ENCODE data around the gene MEN1. TPM values are rescaled to one million over a fixed set of nuclear protein-coding genes. Genes with fewer than 3 reads are reported as not detected.

MEN1 gene
- total and polyA plus RNA-seq, 2 of the 13 experiments (the other 11 are each of a cell fraction or from before 2014, with no cell fraction given) = 20.5 to 27.3 TPM

DNA sequence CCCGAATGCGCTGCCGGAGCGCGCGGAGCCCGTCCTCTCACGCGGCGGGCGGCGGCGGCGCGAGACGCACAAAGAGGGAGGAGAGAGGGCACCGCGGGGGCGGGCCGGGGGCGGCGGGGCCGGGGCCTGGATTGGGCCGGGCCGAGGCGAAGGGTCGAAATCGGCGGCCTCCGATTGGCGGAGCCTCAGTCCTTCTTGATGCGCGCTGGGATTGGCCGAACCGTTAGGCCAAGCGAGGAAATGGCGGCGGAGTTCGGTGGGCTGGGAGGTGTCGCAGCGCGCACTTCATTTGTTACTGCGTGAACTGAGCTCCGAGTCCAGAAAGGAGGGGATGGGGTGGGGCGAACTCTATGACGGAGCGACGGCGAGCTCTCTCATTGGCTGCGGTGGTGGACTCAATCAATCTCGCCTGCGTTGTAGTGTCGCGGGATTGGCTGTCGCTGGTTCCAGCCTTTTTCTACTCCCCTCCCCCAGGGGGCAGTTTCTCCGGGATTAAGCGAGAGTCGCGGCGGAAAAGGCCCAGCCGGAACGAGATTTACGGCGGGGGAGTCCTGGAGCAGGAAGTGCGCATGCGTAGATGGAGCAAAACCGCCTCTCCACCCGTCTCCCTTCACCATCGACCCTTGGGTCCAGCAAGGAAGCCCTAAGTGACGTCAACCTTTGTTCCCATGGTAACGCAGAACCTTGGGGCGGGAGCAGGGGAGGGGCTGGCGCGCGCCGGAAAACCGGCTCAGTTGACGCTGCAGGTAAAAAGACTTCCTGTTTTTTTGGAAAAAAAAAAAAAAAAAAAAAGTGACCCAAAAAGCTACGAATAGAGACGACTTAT lies 31.7 kb downstream of the MEN1 start, which contains the start of gene SF1 (continued):
- TF ChIP-seq, protein P1, sequence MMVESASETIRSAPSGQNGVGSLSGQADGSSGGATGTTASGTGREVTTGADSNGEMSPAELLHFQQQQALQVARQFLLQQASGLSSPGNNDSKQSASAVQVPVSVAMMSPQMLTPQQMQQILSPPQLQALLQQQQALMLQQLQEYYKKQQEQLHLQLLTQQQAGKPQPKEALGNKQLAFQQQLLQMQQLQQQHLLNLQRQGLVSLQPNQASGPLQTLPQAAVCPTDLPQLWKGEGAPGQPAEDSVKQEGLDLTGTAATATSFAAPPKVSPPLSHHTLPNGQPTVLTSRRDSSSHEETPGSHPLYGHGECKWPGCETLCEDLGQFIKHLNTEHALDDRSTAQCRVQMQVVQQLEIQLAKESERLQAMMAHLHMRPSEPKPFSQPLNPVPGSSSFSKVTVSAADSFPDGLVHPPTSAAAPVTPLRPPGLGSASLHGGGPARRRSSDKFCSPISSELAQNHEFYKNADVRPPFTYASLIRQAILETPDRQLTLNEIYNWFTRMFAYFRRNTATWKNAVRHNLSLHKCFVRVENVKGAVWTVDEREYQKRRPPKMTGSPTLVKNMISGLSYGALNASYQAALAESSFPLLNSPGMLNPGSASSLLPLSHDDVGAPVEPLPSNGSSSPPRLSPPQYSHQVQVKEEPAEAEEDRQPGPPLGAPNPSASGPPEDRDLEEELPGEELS (CRISPR knock-in tag; IDR thresholded peaks at IDR 0.05) = no peak; the same call in 1 of the 2 replicates
- TF ChIP-seq, protein P2, sequence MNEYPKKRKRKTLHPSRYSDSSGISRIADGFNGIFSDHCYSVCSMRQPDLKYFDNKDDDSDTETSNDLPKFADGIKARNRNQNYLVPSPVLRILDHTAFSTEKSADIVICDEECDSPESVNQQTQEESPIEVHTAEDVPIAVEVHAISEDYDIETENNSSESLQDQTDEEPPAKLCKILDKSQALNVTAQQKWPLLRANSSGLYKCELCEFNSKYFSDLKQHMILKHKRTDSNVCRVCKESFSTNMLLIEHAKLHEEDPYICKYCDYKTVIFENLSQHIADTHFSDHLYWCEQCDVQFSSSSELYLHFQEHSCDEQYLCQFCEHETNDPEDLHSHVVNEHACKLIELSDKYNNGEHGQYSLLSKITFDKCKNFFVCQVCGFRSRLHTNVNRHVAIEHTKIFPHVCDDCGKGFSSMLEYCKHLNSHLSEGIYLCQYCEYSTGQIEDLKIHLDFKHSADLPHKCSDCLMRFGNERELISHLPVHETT (CRISPR knock-in tag; conservative IDR thresholded peaks at IDR 0.05) = peak; percentile 81
- TF ChIP-seq ZNF3 (CRISPR knock-in tag; IDR thresholded peaks at IDR 0.05) = no peak
- TF ChIP-seq ZNF343 (CRISPR knock-in tag; IDR thresholded peaks at IDR 0.05) = no peak
- TF ChIP-seq, protein P3, sequence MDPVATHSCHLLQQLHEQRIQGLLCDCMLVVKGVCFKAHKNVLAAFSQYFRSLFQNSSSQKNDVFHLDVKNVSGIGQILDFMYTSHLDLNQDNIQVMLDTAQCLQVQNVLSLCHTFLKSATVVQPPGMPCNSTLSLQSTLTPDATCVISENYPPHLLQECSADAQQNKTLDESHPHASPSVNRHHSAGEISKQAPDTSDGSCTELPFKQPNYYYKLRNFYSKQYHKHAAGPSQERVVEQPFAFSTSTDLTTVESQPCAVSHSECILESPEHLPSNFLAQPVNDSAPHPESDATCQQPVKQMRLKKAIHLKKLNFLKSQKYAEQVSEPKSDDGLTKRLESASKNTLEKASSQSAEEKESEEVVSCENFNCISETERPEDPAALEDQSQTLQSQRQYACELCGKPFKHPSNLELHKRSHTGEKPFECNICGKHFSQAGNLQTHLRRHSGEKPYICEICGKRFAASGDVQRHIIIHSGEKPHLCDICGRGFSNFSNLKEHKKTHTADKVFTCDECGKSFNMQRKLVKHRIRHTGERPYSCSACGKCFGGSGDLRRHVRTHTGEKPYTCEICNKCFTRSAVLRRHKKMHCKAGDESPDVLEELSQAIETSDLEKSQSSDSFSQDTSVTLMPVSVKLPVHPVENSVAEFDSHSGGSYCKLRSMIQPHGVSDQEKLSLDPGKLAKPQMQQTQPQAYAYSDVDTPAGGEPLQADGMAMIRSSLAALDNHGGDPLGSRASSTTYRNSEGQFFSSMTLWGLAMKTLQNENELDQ (CRISPR knock-in tag; IDR thresholded peaks at IDR 0.05; ENCODE audit: borderline replicate concordance) = no peak
- no peak for TF ChIP-seq ZFP36L2 (CRISPR knock-in tag; IDR thresholded peaks at IDR 0.05)
- TF ChIP-seq TGIF2 (CRISPR knock-in tag; IDR thresholded peaks at IDR 0.05) = 0 out of 2 replicates have a peak, but pooled peaks have one; percentile 24
- TF ChIP-seq, protein P4, sequence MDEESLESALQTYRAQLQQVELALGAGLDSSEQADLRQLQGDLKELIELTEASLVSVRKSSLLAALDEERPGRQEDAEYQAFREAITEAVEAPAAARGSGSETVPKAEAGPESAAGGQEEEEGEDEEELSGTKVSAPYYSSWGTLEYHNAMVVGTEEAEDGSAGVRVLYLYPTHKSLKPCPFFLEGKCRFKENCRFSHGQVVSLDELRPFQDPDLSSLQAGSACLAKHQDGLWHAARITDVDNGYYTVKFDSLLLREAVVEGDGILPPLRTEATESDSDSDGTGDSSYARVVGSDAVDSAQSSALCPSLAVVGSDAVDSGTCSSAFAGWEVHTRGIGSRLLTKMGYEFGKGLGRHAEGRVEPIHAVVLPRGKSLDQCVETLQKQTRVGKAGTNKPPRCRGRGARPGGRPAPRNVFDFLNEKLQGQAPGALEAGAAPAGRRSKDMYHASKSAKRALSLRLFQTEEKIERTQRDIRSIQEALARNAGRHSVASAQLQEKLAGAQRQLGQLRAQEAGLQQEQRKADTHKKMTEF (CRISPR knock-in tag; IDR thresholded peaks at IDR 0.05) = peak; percentile 54
- no peak for TF ChIP-seq ETV6 (CRISPR knock-in tag; conservative IDR thresholded peaks at IDR 0.05)
- TF ChIP-seq, protein P5, sequence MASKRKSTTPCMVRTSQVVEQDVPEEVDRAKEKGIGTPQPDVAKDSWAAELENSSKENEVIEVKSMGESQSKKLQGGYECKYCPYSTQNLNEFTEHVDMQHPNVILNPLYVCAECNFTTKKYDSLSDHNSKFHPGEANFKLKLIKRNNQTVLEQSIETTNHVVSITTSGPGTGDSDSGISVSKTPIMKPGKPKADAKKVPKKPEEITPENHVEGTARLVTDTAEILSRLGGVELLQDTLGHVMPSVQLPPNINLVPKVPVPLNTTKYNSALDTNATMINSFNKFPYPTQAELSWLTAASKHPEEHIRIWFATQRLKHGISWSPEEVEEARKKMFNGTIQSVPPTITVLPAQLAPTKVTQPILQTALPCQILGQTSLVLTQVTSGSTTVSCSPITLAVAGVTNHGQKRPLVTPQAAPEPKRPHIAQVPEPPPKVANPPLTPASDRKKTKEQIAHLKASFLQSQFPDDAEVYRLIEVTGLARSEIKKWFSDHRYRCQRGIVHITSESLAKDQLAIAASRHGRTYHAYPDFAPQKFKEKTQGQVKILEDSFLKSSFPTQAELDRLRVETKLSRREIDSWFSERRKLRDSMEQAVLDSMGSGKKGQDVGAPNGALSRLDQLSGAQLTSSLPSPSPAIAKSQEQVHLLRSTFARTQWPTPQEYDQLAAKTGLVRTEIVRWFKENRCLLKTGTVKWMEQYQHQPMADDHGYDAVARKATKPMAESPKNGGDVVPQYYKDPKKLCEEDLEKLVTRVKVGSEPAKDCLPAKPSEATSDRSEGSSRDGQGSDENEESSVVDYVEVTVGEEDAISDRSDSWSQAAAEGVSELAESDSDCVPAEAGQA (IDR thresholded peaks at IDR 0.05; ENCODE audit: low read depth) = peak; percentile 91
- TF ChIP-seq, protein P5 (CRISPR knock-in tag; IDR thresholded peaks at IDR 0.05; ENCODE audit: borderline replicate concordance) = no peak
- peak; percentile 83 for TF ChIP-seq ZC3H13 (CRISPR knock-in tag; IDR thresholded peaks at IDR 0.05)
- TF ChIP-seq ZNF777 (CRISPR knock-in tag; IDR thresholded peaks at IDR 0.05) = no peak
- 0 out of 2 replicates have a peak, but pooled peaks have one; percentile 30 for TF ChIP-seq HDAC2 (CRISPR knock-in tag; IDR thresholded peaks at IDR 0.05)
- TF ChIP-seq, protein P6, sequence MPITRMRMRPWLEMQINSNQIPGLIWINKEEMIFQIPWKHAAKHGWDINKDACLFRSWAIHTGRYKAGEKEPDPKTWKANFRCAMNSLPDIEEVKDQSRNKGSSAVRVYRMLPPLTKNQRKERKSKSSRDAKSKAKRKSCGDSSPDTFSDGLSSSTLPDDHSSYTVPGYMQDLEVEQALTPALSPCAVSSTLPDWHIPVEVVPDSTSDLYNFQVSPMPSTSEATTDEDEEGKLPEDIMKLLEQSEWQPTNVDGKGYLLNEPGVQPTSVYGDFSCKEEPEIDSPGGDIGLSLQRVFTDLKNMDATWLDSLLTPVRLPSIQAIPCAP (CRISPR knock-in tag; IDR thresholded peaks at IDR 0.05; ENCODE audit: low read depth) = no peak

Measured in HepG2 (cell line).